ENCODE results near the gene EXOC1. TPM values are rescaled to one million over a fixed set of nuclear protein-coding genes. Genes with fewer than 3 reads are reported as not detected.

EXOC1 gene
- total and polyA plus RNA-seq, 9 of the 15 experiments (the other 6 are each of a cell fraction or from before 2014, with no cell fraction given) = 16.0 to 45.5 (median 26.2) TPM

GRCh38 chr4:55887594-55887993 is 34.1 kb downstream of the EXOC1 start (continued):
- TF ChIP-seq ZNF384 (IDR thresholded peaks at IDR 0.05; ENCODE audit: low read depth, low read length) = peak; percentile 58; the same call in 1 of the 2 replicates
- no peak for TF ChIP-seq CHD4 (IDR thresholded peaks at IDR 0.05; ENCODE audit: insufficient read depth, insufficient replicate concordance, low read depth, low read length, poor library complexity, severe bottlenecking)
- TF ChIP-seq CREB3 (tag; conservative IDR thresholded peaks at IDR 0.05; ENCODE audit: low read depth) = no peak

- no peak for FAIRE-seq
- intact Hi-C loops (cut with micrococcal nuclease) = no loop called here
- 54% methylated on average over 2 of the region's 2 CpGs for WGBS (ENCODE audit: insufficient coverage, low coverage, missing lambda C conversion rate)
- in situ Hi-C loops (cut with MboI) = no loop called here
- H3K4me1 ChIP-seq (replicated peaks in 1 of 2; ENCODE audit: control insufficient read depth in 2 of 2, insufficient read depth in 2 of 2, low read length in 2 of 2) = no peaks in the 10 kb centered on the region
- H3K4me2 ChIP-seq (ENCODE audit: insufficient read depth, low read length) = no peak overlapping the region
- no peaks in the 10 kb centered on the region for H3K79me2 ChIP-seq (ENCODE audit: control insufficient read depth, insufficient read depth, low read length)
- H3K36me3 ChIP-seq (ENCODE audit: control insufficient read depth, insufficient read depth, low read length) = peaks cover 34% of the 10 kb centered on the region; the same call in 2 of the 3 replicates
- H4K20me1 ChIP-seq (replicated peaks; ENCODE audit: control insufficient read depth, insufficient read depth, low read length) = no peaks in the 10 kb centered on the region
- no peak overlapping the region for H3K27ac ChIP-seq (ENCODE audit: extremely low read depth, low read depth, low read length)
- H2AFZ ChIP-seq (ENCODE audit: low read depth, low read length) = no peak overlapping the region
- ChIA-PET CTCF (ENCODE audit: low intra/inter-chr PET ratio) (no interaction called here), POLR2A (no interaction called here)
- no peaks in the 10 kb centered on the region for H3K9me3 ChIP-seq (replicated peaks; ENCODE audit: control insufficient read depth, insufficient read depth, low read depth, low read length)
- no peak overlapping the region for H3K9ac ChIP-seq (ENCODE audit: insufficient read depth in 1 of 2, low read depth in 2 of 2, low read length in 2 of 2)
- no peak overlapping the region for H3K4me3 ChIP-seq
- no peaks in the 10 kb centered on the region for H3K9me1 ChIP-seq (ENCODE audit: control insufficient read depth, insufficient read depth, low read length)
- ATAC-seq = no peak
- no TSS peak for BruUV-seq (replicated peaks)
- no peak for DNase-seq (ENCODE audit: extremely low read depth in 1 of 4, low spot score in 3 of 4)
- no peaks in the 10 kb centered on the region for H3K27me3 ChIP-seq (ENCODE audit: control insufficient read depth in 2 of 2, insufficient read depth in 2 of 2, low read length in 2 of 2)
- no peak for TF ChIP-seq ZFPM2 (CRISPR knock-in tag; IDR thresholded peaks at IDR 0.05)
- TF ChIP-seq SMARCB1 (IDR thresholded peaks at IDR 0.05; ENCODE audit: insufficient read length, low read depth) = no peak
- TF ChIP-seq ZNF23 (CRISPR knock-in tag; IDR thresholded peaks at IDR 0.05) = no peak
- no peak for TF ChIP-seq ETS1 (conservative IDR thresholded peaks at IDR 0.05; ENCODE audit: control insufficient read depth, low read depth, low read length)
- no peak for TF ChIP-seq MCM5 (IDR thresholded peaks at IDR 0.05; ENCODE audit: low read depth)
- no peak for TF ChIP-seq PTRF (tag; IDR thresholded peaks at IDR 0.05)
- TF ChIP-seq ZNF133 (CRISPR knock-in tag; IDR thresholded peaks at IDR 0.05) = no peak
- no peak for TF ChIP-seq TRIM25 (IDR thresholded peaks at IDR 0.05; ENCODE audit: borderline replicate concordance)
- no peak for TF ChIP-seq ZNF780A (CRISPR knock-in tag; IDR thresholded peaks at IDR 0.05)
- TF ChIP-seq MITF (IDR thresholded peaks at IDR 0.05) = no peak
- TF ChIP-seq KLF16 (IDR thresholded peaks at IDR 0.05) = no peak
- TF ChIP-seq ZNF324 (CRISPR knock-in tag; IDR thresholded peaks at IDR 0.05) = no peak
- no peak for TF ChIP-seq KDM4B (IDR thresholded peaks at IDR 0.05; ENCODE audit: borderline replicate concordance in 2 of 2, low read depth in 1 of 2)
- no peak for TF ChIP-seq ZNF589 (CRISPR knock-in tag; IDR thresholded peaks at IDR 0.05; ENCODE audit: low read depth)
- no peak for TF ChIP-seq DPF2 (IDR thresholded peaks at IDR 0.05)
These were observed 38.7 kb downstream of the EXOC1 start for GRCh38 chr4:55892156-55892555.

Measured in K562 (cell line).